DMS53 treated with DMSO at 0.1 percent for 48 hours (cell line): ENCODE measurements around the gene SLC17A5.
"Not testable (repeated sequence)": the region's sequence is repeated elsewhere in the genome, so short reads cannot be mapped to it uniquely, and the experiment has no call there.

Experiments used
- DNase-seq: peaks from one replicate; lab custom pipeline; 2025; ENCODE audit not compliant: unreplicated experiment; lab: John Stamatoyannopoulos, UW

Gene SLC17A5

DNA sequence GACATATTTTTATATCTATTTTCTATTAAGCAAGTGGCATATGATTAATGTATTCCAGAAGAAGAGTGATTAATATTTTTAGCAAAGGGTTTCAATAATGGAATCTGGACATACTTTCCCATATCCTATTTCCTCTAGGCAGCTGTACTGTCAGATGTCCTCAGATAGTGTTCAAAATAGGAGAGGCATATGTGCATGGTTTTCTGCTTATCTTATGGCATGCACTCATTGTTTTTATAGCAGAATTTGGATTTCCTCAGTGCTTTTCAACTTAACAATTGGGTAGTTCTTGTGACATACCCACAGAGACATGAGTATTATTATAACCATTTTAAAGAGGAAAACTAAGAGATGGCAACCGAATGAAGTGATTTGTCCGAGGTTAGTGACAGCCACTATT, 12.6 kb upstream of the SLC17A5 start:
- no peak for DNase-seq

DNA sequence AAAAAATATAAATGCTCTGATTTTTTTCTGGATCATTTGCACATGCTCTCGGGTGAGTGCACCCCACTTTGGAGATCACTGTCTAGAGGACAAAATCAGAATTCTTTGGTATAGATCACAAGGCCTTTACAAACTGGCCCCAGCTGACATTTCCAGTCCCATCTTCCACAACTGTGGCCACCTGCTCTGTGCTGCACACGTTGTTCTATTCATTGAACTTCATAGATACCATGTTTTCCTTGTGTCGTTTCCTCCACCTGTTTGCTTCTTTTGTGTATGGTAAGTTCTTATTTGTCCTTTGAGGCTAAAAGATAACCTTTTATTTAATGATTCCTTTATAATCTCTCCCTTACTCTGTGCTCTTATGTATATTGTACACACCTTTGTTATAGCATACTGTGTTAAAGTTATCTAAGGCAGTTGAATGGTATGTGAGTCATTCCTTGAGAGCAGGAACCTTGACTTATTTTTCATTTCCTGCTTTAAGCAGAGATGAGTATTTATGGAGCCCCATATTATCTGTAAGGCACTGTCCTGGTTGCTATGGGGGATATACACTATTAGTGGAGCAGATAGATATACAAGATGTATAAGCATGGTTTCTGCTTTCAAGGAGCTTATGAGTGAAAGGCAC, 12.0 kb upstream of the SLC17A5 start:
- peak; percentile 84 for DNase-seq

DNA sequence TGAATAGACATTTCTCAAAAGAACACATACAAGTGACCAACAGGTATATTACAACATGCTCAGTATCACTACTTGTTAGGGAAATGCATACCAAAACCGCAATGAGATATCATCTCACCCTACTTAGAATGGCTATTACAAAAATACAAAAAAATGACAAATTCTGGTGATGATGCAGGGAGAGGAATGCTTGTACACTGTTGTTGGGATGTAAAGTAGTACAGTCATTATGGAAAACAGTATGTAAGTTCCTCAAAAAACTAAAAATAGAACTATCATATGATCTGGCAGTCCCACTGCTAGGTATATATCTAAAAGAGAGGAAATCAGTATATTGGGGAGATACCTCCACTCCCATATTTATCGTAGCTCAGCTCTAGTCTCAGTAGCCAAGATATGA, 10.9 kb upstream of the SLC17A5 start:
- DNase-seq: no peak

DNA sequence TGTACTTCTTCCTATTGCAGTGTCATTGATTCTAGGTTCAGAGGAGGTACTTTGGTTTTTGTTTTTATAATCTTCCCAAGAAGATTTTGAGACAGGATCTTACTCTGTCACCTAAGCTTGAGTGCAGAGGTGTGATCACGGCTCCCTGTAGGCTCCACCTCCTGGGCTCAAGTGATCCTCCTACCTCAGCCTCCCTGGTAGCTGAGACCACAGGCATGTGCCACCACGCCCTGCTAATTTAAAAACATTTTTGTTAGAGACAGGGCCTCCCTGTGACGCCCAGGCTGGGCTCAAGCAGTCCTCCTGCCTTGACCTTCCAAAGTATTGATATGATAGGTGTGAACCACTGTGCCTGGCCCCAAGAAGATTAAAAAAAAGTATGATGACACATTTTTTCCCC, 3.4 kb upstream of the SLC17A5 start:
- no peak for DNase-seq

DNA sequence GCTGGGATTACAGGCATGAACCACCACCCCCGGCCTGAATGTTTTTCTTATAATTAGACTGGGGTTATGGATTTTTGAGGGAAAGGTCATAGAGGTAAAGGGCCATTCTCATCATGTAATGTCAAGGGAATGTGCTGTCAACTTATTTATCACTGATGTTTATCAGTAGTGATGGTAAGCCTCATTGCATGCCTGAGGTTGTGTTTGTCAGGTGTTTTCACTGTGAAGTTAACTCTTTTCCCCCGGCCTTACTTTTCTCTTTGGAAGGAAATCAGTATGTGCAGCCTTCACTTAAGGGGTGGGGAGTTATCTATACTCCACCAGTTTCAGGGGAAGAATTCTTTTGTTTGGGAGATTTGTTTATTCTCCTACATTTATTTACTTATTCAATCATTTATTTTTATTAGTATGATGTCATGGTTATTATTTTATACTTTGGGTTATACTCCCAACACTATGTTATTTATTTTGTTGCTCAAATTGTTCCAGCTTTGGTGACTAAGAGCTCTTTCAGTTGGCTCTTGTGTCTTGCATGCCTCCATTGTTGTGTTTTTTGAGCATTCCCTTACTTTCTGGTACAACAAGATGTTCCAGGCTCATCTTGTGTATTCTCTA, 2.8 kb upstream of the SLC17A5 start:
- DNase-seq: no peak

DNA sequence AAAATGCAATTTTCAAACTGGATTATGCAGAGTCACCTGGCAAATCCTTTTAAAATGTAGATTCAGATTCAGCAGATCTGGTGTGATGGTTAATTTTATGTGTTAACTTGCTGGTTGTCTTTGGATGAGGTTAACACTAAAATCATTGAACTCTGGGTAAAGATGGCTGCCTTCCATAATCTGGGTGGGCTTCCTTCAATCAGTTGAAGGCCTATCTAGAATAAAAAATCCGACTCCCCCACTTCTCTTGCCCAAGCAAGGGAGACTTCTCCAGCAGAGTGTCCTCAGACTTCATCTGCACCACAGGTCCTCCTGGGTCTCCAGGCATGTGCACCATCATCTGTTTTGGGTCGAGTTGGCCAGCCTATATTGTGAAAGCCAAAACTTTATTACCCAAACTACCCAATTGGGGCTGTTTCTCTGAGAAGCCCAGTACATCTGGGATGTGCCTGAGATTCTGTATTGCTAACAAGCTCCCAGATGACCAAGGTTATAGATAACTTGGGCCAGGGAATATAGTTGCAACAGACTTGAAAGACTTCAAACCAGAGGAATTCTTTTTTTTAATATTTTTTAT, 1.6 kb upstream of the SLC17A5 start:
- no peak for DNase-seq

DNA sequence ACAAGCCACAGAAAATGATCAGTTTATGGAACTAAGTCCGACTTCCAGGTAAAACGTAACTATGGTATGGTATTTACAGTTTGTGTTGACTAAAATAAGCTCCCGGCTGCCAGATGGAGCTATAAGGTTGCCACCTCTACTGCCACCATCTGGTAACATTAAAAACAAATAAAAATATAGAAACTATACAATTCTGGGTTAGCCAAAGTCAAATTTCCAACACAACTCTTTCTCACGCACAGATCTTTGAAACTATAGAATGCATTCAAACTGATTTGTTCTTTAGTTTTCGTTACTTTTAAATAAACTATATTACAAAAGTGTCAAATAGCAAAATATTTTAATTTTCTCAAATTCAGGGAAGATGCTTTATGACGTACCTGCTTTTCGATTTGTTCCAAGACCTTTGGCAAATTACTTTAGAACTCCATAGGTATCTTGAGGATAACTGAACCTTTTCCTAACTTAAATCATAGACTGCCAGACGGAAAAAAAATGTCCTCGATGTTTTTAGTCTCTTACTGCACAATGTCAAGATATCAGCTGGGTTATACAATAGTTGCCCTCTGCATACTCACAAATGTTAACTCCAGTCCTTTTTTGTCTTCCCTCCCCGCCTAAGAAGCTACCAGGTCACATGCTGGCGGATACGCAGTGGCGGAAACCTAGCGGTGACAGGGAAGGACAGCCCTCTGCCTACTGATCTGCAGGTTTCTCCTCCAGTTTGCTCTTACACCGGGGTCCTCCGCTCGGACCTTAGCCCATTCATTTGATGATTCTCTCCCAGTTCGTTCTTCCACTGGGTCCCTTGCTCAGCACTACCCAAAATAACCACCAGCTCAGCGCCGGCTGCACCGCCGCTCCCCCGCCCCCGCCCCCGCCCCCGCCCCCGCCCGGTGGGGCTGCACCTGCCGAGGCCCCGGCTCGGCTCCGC, 888 bp downstream of the SLC17A5 start:
- peak; percentile 85 for DNase-seq

DNA sequence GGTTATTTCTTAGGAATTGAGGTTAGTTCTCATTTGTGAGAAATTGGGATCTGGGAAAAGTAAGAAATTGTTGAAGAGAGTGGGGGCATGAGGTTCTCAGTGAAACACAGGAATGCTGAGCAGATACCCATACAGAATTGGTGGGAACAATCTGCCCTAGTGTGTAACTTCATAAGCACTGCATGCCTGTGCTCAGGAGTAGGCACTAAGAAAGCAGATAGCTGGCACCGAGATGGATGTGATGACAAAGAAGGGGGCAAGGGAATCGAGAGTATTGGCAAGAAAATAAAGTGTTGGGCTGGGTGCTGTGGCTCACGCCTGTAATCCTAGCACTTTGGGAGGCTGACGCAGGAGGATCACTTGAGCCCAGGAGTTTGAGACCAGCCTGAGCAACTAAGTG, 4.0 kb downstream of the SLC17A5 start:
- no peak for DNase-seq

DNA sequence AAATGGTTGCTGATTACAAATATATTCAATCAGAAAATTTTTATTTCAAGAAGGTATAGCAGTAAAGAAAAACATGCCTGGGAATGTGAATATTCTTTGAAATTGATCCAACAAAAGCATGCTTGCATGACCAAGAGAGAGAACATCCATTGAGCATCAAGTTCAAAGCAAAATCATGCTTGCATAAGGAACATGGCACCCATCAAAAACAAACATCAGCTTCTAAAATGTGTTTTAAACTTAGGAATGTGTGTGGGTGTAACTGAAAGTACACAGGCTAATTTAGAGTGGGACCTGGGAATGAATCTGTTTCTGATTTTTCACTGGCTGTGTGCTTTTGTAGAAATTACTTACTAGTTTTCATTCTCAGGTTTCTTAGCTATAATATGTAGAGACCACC, 5.6 kb downstream of the SLC17A5 start:
- DNase-seq: no peak

DNA sequence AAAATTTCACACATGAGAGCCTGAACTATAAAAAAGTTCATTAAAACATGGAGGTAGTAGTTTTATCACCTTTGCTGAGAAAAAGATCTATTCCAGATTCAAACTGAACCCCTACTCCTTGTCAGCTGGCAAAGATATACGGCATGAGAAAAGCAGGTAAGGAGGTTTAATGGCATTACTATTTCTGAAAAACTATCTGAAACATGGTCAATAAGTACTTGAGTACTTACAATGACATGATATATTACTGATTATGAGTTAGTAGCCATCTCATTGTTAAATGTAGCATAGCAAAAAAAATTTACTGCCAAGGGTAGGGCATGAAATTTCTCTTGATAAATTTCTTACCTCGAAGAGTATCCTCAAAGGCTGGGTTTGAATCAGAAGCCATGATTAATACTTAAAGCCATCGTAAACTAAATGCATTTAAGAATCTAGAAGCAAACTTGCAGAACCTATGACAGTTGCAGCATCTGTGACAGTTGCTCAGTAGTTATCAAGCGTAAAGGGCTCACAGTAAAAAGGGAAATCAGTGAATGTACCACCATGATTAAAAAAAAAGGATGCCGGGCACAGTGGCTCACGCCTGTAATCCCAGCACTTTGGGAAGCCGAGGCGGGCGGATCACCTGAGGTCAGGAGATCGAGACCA, 8.7 kb downstream of the SLC17A5 start:
- no peak for DNase-seq

DNA sequence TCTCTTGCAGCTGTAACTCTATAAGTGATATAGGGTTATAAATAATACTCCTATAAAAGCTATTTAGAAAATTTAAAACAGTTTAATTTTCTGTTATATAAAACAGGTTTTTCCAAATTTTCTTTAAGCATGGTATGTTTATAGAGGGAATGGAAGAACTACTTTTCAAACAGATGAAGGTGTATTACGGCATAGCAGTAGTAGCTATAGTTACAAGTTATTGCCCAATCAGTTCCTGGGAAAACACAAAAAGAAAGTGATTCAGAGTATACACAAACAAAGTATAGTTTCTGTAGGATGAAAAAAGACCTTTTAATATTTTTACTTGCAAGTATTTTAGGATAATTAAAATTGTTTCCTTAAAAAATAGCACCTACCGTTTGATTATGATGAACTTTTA, 9.8 kb downstream of the SLC17A5 start:
- DNase-seq: no peak

DNA sequence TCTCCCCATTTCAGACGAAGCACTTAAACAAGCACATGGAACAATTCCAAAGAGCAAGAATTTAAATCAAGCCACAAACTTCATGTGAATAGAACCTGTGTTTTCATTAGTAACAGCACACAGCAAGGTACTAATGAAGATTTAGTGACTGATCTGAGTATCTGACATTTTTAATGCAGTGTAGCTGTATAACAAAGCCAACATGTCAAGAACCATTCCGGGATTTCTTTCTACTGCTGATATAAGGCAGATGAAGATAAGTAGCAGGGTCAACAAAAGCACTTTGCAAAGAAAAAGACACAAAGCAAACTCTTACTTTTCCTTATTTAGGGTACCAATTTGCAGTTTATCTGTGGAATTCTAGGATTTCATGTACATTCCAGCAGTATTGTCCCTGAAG, 11.3 kb downstream of the SLC17A5 start:
- no peak for DNase-seq

DNA sequence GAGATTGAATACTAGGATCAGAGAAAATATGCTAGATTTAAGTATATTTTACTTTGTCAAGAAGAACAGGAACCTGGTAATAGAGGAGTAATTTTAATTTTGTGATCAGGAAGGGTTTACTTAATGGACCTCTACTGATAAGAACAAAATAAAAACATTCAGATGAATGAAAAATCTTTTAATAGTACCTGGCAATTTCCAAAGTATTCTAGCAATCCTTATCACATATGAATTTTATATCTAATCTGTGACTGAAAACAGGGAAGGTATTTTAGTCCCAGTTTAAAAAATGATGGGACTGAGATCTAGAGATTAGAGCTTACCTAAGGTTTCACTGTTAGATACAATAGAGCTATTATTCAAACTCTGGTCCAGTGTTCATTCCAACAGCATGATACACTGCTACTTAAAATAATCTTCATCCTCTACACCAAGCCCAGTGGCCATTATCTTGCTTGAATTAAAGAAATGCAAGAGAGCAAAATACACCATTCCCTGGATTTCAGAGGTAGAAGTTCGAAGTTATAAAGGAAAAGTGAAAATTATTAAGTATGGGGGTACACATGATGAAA, 13.5 kb downstream of the SLC17A5 start:
- no peak for DNase-seq

DNA sequence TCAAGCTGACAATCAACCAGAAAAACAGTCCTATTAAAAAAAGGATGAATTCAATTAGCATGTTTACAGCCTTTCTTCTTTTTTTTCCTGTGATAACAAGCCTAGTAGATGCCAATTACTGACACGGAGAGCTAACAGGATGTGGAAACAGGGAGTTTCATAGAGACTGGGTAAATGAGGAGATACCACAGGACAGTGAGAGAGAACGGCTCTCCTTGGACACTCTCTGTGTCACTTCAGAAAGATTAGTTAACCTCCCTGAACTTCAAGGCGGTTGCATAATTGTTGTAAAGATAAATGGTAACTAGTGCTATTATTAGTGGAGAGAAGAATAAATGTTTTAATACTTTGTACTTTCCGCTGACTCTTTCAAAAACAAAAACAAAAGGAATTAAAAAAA, 14.8 kb downstream of the SLC17A5 start:
- no peak for DNase-seq

DNA sequence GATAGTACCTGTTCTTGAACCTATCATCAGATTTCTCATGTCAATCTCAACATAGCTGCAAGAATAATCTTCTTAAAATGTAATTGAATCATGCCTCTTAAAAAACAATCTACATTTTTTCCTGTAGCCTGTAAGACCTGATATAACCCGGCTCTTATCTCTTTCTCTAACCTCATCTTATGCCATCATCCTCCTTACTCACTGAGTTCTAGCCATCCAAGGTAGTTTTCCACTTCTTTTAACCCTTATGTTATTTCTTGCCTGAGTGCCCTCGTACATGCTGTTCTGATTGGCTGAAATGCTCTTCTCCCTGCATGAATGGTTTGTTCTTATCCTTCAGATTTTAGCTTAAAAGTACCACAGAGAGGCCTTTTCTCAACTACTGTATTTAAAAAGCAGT, 16.4 kb downstream of the SLC17A5 start:
- DNase-seq: no peak

DNA sequence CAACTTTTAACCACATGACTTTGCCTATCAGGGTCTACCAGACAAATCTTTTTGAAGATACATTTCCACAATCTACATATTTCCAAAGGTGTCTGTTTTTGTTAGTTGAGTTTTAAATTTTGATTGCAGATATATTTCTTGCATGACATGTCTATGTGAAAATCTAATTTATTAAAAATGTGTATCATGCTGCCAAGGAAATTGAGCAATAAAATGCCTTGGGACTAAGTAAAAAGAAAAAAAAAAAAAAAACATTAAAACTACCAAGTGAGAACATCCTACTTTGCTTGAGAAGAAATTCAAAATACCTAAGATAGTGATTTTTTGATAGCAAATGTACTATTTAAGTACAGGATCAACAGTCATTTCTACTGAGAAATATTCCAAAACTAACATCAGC, 17.7 kb downstream of the SLC17A5 start:
- DNase-seq: no peak

DNA sequence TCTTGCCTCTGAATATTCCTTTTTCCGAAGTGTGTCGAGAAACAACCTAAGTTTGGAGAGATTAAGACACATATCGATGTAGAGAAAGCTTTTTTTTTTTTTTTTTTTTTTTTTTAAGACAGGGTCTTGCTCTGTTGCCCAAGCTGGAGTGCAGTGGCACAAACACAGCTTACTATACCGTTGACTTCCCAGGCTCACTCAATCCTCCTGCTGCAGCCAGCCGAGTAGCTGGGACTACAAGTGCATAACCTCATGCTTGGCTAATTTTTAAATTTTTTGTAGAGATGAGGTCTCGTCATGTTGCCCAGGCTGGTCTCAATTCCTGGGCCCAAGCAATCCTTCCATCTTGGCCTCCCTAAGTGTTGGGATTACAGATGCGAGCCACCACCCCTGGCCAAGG, 21.4 kb downstream of the SLC17A5 start:
- DNase-seq: no peak

DNA sequence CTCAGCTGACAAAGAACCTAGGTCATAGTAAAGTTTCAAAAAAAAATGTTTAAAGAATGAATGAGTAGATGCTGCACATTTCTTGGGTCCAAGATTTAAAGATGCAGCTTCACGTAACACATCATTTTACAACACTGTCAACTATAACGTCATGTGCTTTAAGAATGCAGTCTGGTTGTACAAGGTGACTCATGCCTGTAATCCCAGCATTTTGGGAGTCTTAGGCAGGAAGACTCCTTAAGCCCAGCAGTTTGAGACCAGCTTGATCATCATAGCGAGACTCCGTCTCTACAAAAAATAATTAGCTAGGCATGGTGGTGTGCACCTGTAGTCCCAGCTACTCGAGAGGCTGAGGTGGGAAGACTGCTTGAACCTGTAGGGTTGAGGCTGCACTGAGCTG, 21.9 kb downstream of the SLC17A5 start:
- no peak for DNase-seq

DNA sequence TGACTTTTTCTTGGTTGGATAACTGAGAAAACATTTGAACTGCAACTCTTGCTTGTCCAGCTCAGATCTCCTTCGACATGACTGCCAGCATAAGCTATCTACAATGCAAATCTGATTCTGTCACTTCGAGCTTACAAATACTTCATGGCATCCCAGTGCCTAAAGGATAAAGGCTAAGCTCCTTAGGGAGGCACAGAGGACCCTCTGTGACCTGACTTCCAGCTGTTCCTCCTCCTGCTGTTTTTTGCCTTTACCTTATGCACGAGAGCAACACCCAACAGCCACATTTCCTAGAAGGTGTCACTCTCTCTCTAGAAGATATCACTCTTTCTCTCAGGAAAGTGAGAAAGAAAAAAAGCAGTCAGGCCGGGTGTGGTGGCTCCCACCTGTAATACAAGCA, 23.4 kb downstream of the SLC17A5 start:
- no peak for DNase-seq

DNA sequence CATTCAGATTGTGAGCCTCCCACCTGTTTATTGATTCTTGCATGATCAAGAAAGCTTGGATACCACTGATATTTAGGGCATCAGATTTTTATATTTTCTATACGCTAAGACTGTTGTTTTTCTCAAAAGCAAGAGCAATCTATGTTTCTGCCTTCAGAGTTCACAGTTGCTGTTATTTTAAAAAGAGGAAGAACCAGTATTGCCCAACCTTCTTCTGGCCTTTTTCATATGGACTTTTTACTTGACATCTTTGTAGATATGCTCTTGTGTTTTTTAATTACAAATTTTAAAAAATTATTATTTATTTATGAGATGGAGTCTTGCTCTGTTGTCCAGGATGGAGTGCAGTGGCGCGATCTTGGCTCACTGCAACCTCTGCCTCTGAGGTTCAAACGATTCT, 28.9 kb downstream of the SLC17A5 start:
- no peak for DNase-seq

DNA sequence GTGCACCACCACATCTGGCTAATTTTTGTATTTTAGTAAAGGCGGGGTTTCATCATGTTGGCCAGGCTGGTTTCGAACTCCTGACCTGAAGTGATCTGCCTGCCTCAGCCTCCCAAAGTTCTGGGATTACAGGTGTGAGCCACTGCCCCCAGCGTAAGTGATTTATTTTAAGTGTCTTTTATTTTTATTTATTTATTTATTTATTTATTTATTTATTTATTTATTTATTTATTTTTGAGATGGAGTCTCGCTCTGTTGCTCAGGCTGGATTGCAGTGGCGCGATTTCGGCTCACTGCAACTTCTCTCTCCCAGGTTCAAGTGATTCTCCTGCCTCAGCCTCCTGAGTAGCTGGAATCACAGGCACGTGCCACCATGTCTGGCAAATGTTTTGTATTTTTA, 30.3 kb downstream of the SLC17A5 start:
- DNase-seq: not testable (repeated sequence)
